Ramos (cell line): ENCODE results near the gene KCTD20.

Source experiments
- in situ Hi-C: fragments of 300-500 bp; cut with MboI; formaldehyde crosslinking; loops from one replicate; pipeline ENCODE4 v1.14.3; 2022; ENCODE audit warnings: low sequenced_read_pairs; ENCODE audit not compliant: unreplicated experiment

The KCTD20 gene

GRCh38 chr6:36523936-36524499 lies 81.2 kb downstream of the KCTD20 start:
- in situ Hi-C loops: no loop called here

GRCh38 chr6:36524871-36525270 lies 82.1 kb downstream of the KCTD20 start:
- in situ Hi-C loops: no loop called here

GRCh38 chr6:36525346-36525745 lies 82.5 kb downstream of the KCTD20 start:
- in situ Hi-C loops: no loop called here

- in situ Hi-C loops: no loop called here
Observed at GRCh38 chr6:36526066-36526465, 83.3 kb downstream of the KCTD20 start.

GRCh38 chr6:36533321-36533720 lies 90.5 kb downstream of the KCTD20 start:
- in situ Hi-C loops: no loop called here

- in situ Hi-C loops: no loop called here
Observed at GRCh38 chr6:36536873-36537547, 94.2 kb downstream of the KCTD20 start.

GRCh38 chr6:36539814-36540568 lies 97.2 kb downstream of the KCTD20 start:
- in situ Hi-C loops: no loop called here
